Measurements from ENCODE around the gene CST3.

Gene CST3

DNA sequence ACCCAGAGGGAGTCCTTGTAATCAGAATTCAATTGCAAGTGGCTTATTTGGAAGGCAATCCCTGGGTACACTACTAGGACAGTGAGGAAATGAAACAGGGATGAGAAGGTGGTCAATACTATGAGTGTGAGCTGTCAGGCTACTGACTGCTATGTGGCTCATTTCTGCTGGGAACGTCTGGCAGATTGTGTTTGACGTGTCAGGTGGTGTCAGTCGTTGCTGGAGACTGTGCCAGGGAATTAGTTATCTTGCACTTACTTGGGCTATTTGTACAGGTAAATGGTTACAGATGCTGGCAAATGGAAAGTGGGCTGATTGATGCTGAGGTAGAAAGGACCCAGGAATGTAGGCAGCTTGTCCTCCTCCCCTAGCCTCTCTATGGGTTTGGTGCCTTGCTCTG lies 33.7 kb upstream of the CST3 start:
- Histone ChIP-seq H3K4me3 (replicated peaks; ENCODE audit: insufficient read depth, low read length) (no peak overlapping the region), H3K27ac (replicated peaks) (no peak overlapping the region), H3K27me3 (ENCODE audit: insufficient read depth, poor library complexity, severe bottlenecking) (no peaks in the 10 kb centered on the region)
- DNase-seq (ENCODE audit: low read depth in 1 of 2, low spot score in 1 of 2), result no peak
- TF ChIP-seq SPI1 (IDR thresholded peaks at IDR 0.05; ENCODE audit: borderline replicate concordance, low read depth) (no peak), POLR2AphosphoS5 (IDR thresholded peaks at IDR 0.05; ENCODE audit: low read depth) (no peak), GABPA (IDR thresholded peaks at IDR 0.05; ENCODE audit: low read depth) (no peak)
- TF ChIP-seq, protein P1, sequence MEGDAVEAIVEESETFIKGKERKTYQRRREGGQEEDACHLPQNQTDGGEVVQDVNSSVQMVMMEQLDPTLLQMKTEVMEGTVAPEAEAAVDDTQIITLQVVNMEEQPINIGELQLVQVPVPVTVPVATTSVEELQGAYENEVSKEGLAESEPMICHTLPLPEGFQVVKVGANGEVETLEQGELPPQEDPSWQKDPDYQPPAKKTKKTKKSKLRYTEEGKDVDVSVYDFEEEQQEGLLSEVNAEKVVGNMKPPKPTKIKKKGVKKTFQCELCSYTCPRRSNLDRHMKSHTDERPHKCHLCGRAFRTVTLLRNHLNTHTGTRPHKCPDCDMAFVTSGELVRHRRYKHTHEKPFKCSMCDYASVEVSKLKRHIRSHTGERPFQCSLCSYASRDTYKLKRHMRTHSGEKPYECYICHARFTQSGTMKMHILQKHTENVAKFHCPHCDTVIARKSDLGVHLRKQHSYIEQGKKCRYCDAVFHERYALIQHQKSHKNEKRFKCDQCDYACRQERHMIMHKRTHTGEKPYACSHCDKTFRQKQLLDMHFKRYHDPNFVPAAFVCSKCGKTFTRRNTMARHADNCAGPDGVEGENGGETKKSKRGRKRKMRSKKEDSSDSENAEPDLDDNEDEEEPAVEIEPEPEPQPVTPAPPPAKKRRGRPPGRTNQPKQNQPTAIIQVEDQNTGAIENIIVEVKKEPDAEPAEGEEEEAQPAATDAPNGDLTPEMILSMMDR (IDR thresholded peaks at IDR 0.05; ENCODE audit: insufficient read depth, low read length), result no peak
- TF ChIP-seq, protein P2, sequence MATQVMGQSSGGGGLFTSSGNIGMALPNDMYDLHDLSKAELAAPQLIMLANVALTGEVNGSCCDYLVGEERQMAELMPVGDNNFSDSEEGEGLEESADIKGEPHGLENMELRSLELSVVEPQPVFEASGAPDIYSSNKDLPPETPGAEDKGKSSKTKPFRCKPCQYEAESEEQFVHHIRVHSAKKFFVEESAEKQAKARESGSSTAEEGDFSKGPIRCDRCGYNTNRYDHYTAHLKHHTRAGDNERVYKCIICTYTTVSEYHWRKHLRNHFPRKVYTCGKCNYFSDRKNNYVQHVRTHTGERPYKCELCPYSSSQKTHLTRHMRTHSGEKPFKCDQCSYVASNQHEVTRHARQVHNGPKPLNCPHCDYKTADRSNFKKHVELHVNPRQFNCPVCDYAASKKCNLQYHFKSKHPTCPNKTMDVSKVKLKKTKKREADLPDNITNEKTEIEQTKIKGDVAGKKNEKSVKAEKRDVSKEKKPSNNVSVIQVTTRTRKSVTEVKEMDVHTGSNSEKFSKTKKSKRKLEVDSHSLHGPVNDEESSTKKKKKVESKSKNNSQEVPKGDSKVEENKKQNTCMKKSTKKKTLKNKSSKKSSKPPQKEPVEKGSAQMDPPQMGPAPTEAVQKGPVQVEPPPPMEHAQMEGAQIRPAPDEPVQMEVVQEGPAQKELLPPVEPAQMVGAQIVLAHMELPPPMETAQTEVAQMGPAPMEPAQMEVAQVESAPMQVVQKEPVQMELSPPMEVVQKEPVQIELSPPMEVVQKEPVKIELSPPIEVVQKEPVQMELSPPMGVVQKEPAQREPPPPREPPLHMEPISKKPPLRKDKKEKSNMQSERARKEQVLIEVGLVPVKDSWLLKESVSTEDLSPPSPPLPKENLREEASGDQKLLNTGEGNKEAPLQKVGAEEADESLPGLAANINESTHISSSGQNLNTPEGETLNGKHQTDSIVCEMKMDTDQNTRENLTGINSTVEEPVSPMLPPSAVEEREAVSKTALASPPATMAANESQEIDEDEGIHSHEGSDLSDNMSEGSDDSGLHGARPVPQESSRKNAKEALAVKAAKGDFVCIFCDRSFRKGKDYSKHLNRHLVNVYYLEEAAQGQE (IDR thresholded peaks at IDR 0.05; ENCODE audit: insufficient replicate concordance, low read depth), result no peak

DNA sequence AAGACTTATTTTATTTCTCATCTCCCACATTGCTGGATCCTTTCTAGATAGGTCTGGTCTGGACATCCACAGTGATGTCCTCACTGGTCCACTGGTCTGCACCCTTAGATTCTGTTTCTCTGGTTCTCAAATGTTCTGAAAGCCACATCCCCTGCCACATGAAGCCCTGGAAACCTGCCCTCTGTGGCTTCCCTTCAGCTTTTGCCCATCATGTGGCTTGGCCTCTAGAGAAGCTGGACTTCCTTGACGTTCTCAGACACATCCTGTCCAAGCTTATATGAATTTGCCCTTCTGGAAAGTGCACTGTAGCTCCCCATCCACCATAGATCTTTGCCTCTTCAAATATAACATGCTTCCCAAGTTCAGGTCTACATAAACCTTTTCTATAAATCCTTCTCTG lies 32.6 kb upstream of the CST3 start:
- no peak overlapping the region for H3K4me3 ChIP-seq (replicated peaks; ENCODE audit: insufficient read depth, low read length)
- TF ChIP-seq, protein P1 (IDR thresholded peaks at IDR 0.05; ENCODE audit: insufficient read depth, low read length), result no peak
- no peak for TF ChIP-seq GABPA (IDR thresholded peaks at IDR 0.05; ENCODE audit: low read depth)
- no peak for TF ChIP-seq SPI1 (IDR thresholded peaks at IDR 0.05; ENCODE audit: borderline replicate concordance, low read depth)
- TF ChIP-seq POLR2AphosphoS5 (IDR thresholded peaks at IDR 0.05; ENCODE audit: low read depth), result no peak
- TF ChIP-seq, protein P2 (IDR thresholded peaks at IDR 0.05; ENCODE audit: insufficient replicate concordance, low read depth), result no peak

DNA sequence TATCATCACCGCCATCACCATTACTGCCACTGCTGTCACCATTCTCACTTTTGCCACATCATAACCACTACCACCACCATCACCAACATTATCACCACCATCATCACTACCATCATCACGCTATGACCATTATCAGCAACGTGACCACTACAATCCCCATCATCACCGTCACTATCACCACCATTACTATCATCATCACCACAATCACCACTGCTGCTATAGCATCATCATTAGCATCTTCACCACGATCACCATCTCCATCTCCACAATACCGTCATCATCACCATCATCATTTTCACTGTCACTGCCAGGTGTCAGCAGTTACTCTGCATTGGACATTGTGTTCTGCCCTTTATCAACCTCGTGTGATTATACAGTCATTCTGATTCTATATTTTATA lies 32.1 kb upstream of the CST3 start:
- H3K4me3 ChIP-seq (replicated peaks; ENCODE audit: insufficient read depth, low read length), result no peak overlapping the region
- no peak for DNase-seq (ENCODE audit: low read depth in 1 of 2, low spot score in 1 of 2)
- H3K27me3 ChIP-seq (ENCODE audit: insufficient read depth, poor library complexity, severe bottlenecking), result no peaks in the 10 kb centered on the region
- TF ChIP-seq, protein P1 (IDR thresholded peaks at IDR 0.05; ENCODE audit: insufficient read depth, low read length), result no peak
- TF ChIP-seq, protein P2 (IDR thresholded peaks at IDR 0.05; ENCODE audit: insufficient replicate concordance, low read depth), result no peak
- no peak for TF ChIP-seq POLR2AphosphoS5 (IDR thresholded peaks at IDR 0.05; ENCODE audit: low read depth)
- TF ChIP-seq GABPA (IDR thresholded peaks at IDR 0.05; ENCODE audit: low read depth), result no peak
- no peak for TF ChIP-seq SPI1 (IDR thresholded peaks at IDR 0.05; ENCODE audit: borderline replicate concordance, low read depth)
- no peak overlapping the region for H3K27ac ChIP-seq (replicated peaks)

More for the DNA sequence above, 32.6 kb upstream of the CST3 start:
- DNase-seq (ENCODE audit: low read depth in 1 of 2, low spot score in 1 of 2), result no peak
- no peak overlapping the region for H3K27ac ChIP-seq (replicated peaks)
- H3K27me3 ChIP-seq (ENCODE audit: insufficient read depth, poor library complexity, severe bottlenecking), result no peaks in the 10 kb centered on the region
